H1 (cell line): ENCODE data around the gene LRRC41. TPM values are rescaled to one million over a fixed set of nuclear protein-coding genes. Genes with fewer than 3 reads are reported as not detected.

Experiments used
- CTCF ChIA-PET: fragments of 300-600 bp; sonication (Branson Sonifier 250); formaldehyde crosslinking; loops from one replicate; lab custom pipeline; 2021; ENCODE audit not compliant: partially characterized antibody; lab: Charles Lee
- POLR2A ChIA-PET: fragments of 300-600 bp; sonication (Branson Sonifier 250); formaldehyde crosslinking; loops from one replicate; lab custom pipeline; 2021; ENCODE audit warnings: inconsistent platforms; ENCODE audit not compliant: partially characterized antibody; lab: Charles Lee
- DNase-seq, 2 experiments: peaks; one replicate each; pipeline versions ENCODE4 v3.0.0 to v3.0.0-alpha.2; 2010 to 2022; ENCODE audit warnings: low spot score in 2 of 2, low read depth in 1 of 2, mixed read lengths in 1 of 2
- FAIRE-seq: peaks from 2 replicates; lab custom pipeline; 2011; peaks lifted over from hg19 to GRCh38; lab: Jason Lieb, UNC
- H2AFZ ChIP-seq: 2 replicates; pipeline ENCODE4 v1.8.1; 2012; ENCODE audit warnings: low read length, inconsistent platforms
- H2AK5ac ChIP-seq: 2 replicates; pipeline ENCODE4 v1.6.1; 2013; ENCODE audit warnings: low read depth, low read length
- H2BK120ac ChIP-seq: replicated peaks from 2 replicates; pipeline ENCODE3; 2013; ENCODE audit warnings: low read depth, low read length, inconsistent platforms
- H2BK12ac ChIP-seq: 2 replicates; pipeline ENCODE4 v1.6.1; 2013; ENCODE audit warnings: low read depth, low read length
- H2BK15ac ChIP-seq: 2 replicates; pipeline ENCODE4 v1.6.1; 2013; ENCODE audit warnings: low read length
- H2BK20ac ChIP-seq: 2 replicates; pipeline ENCODE4 v1.6.1; 2013; ENCODE audit warnings: low read length
- H2BK5ac ChIP-seq: 2 replicates; pipeline ENCODE4 v1.6.1; 2013; ENCODE audit warnings: low read depth, low read length
- H3K14ac ChIP-seq: 2 replicates; pipeline ENCODE4 v1.6.1; 2013; ENCODE audit warnings: inconsistent platforms; ENCODE audit not compliant: insufficient read length
- H3K18ac ChIP-seq: 2 replicates; pipeline ENCODE4 v1.6.1; 2013; ENCODE audit warnings: low read length; ENCODE audit errors: extremely low read depth
- H3K23ac ChIP-seq: 2 replicates; pipeline ENCODE4 v1.6.1; 2013; ENCODE audit warnings: inconsistent platforms; ENCODE audit not compliant: insufficient read length
- H3K23me2 ChIP-seq: 2 replicates; pipeline ENCODE4 v1.6.1; 2013; ENCODE audit warnings: low read depth, low read length
- H3K27ac ChIP-seq: 2 replicates; pipeline ENCODE4 v1.6.1; 2011; ENCODE audit warnings: low read depth, low read length, inconsistent platforms
- H3K27me3 ChIP-seq, 4 experiments: replicated peaks in 1 of 4; 1 replicate in 1 of 4; 2 replicates in 3 of 4; pipeline versions ENCODE4 v1.6.1 to v1.8.1; 2011 to 2013; ENCODE audit warnings: low read length in 3 of 4, mild to moderate bottlenecking in 3 of 4, inconsistent platforms in 2 of 4, mixed read lengths in 2 of 4, moderate library complexity in 1 of 4; ENCODE audit not compliant: control insufficient read depth in 3 of 4, insufficient read depth in 3 of 4; ENCODE audit errors: extremely low read depth in 1 of 4
- H3K36me3 ChIP-seq, 4 experiments: 2 replicates each; pipeline versions ENCODE4 v1.6.1 to v1.8.1; 2011 to 2013; ENCODE audit warnings: mild to moderate bottlenecking in 4 of 4, low read length in 3 of 4, moderate library complexity in 2 of 4, control low read depth in 1 of 4, inconsistent platforms in 1 of 4; ENCODE audit not compliant: insufficient read depth in 4 of 4, control insufficient read depth in 2 of 4
- H3K4ac ChIP-seq: replicated peaks from 2 replicates; pipeline ENCODE3; 2013; ENCODE audit warnings: low read length, low read depth, mixed read lengths, inconsistent platforms; ENCODE audit not compliant: insufficient read length
- H3K4me1 ChIP-seq, 4 experiments: replicated peaks in 1 of 4; 1 replicate in 1 of 4; 2 replicates in 3 of 4; pipeline versions ENCODE4 v1.6.1 to v1.8.1; 2011 to 2013; ENCODE audit warnings: low read length in 3 of 4, inconsistent platforms in 2 of 4, mixed read lengths in 1 of 4; ENCODE audit not compliant: insufficient read depth in 4 of 4, control insufficient read depth in 3 of 4
- H3K4me2 ChIP-seq, 2 experiments: 2 replicates each; pipeline versions ENCODE4 v1.6.1 to v1.8.1; 2011 to 2013; ENCODE audit warnings: low read depth in 2 of 2, low read length in 2 of 2, control low read depth in 1 of 2, inconsistent platforms in 1 of 2, mild to moderate bottlenecking in 1 of 2; ENCODE audit not compliant: insufficient read depth in 1 of 2
- H3K4me3 ChIP-seq, 4 experiments: fragments of 200-600, 300-600 bp in 1 of 4; sonication (generic), shearing (Covaris generic), sonication (Bioruptor Twin) in 1 of 4; 2 replicates each; pipeline versions ENCODE4 v1.5.1 to v1.8.1; 2011 to 2016; ENCODE audit warnings: low read length in 4 of 4, low read depth in 3 of 4, control low read depth in 2 of 4, inconsistent platforms in 2 of 4, mild to moderate bottlenecking in 2 of 4, mixed read lengths in 1 of 4, moderate library complexity in 1 of 4; ENCODE audit not compliant: insufficient read depth in 2 of 4; ENCODE audit errors: extremely low read depth in 1 of 4
- H3K56ac ChIP-seq: replicated peaks from 2 replicates; pipeline ENCODE3; 2013; ENCODE audit warnings: low read depth, mild to moderate bottlenecking, mixed read lengths, low read length, inconsistent platforms; ENCODE audit not compliant: insufficient read length
- H3K79me1 ChIP-seq: 2 replicates; pipeline ENCODE4 v1.6.1; 2013; ENCODE audit warnings: low read depth, low read length, control low read depth
- H3K79me2 ChIP-seq, 2 experiments: 2 replicates each; pipeline versions ENCODE4 v1.6.1 to v1.8.1; 2012 to 2013; ENCODE audit warnings: low read length in 2 of 2, mild to moderate bottlenecking in 2 of 2, inconsistent platforms in 1 of 2; ENCODE audit not compliant: insufficient read depth in 2 of 2, control insufficient read depth in 1 of 2
- H3K9ac ChIP-seq, 4 experiments: replicated peaks in 1 of 4; 1 replicate in 1 of 4; 2 replicates in 3 of 4; pipeline versions ENCODE4 v1.6.1 to v1.8.1; 2011 to 2013; ENCODE audit warnings: low read depth in 3 of 4, low read length in 3 of 4, control low read depth in 2 of 4, mild to moderate bottlenecking in 2 of 4, moderate library complexity in 2 of 4, inconsistent platforms in 1 of 4; ENCODE audit errors: extremely low read depth in 1 of 4
- H3K9me3 ChIP-seq, 2 experiments: 2 replicates each; pipeline versions ENCODE4 v1.6.1 to v1.8.1; 2012 to 2013; ENCODE audit warnings: mild to moderate bottlenecking in 2 of 2, moderate library complexity in 2 of 2, control low read depth in 1 of 2, inconsistent platforms in 1 of 2, low read depth in 1 of 2, low read length in 1 of 2, mixed read lengths in 1 of 2; ENCODE audit not compliant: insufficient read depth in 2 of 2
- H4K20me1 ChIP-seq, 2 experiments: replicated peaks in 1 of 2; 2 replicates each; pipeline versions ENCODE3 to v1.8.1; 2011 to 2013; ENCODE audit warnings: inconsistent platforms in 2 of 2, low read length in 2 of 2, mild to moderate bottlenecking in 1 of 2; ENCODE audit not compliant: insufficient read depth in 2 of 2, control insufficient read depth in 1 of 2
- H4K5ac ChIP-seq: 2 replicates; pipeline ENCODE4 v1.6.1; 2013; ENCODE audit warnings: low read length, low read depth, mixed read lengths, inconsistent platforms; ENCODE audit not compliant: insufficient read length
- H4K8ac ChIP-seq: 2 replicates; pipeline ENCODE4 v1.8.0; 2013; ENCODE audit warnings: mild to moderate bottlenecking, moderate library complexity, low read length, inconsistent platforms; ENCODE audit not compliant: insufficient read depth; ENCODE audit errors: extremely low read depth
- H4K91ac ChIP-seq: replicated peaks from 2 replicates; pipeline ENCODE3; 2013; ENCODE audit warnings: low read length, mixed read lengths, inconsistent platforms; ENCODE audit not compliant: insufficient read length
- KDM1A ChIP-seq: fragments of 200-600, 300-600 bp; sonication (generic); IDR thresholded peaks from 2 replicates; pipeline ENCODE4 v1.7.1; 2016; ENCODE audit warnings: mild to moderate bottlenecking, low read length, borderline replicate concordance
- POLR2AphosphoS5 ChIP-seq: IDR thresholded peaks from 2 replicates; pipeline ENCODE4 v1.6.1; 2011; ENCODE audit warnings: low read depth, low read length
- WGBS, 2 experiments: shearing (Covaris generic) in 1 of 2; methylation state at CpG; one replicate each; pipeline versions ENCODE4 v1.1.6 to v1.1.7; 2013 to 2015; ENCODE audit warnings: low lambda C conversion rate in 2 of 2, mixed read lengths in 2 of 2, inconsistent platforms in 1 of 2, low coverage in 1 of 2, missing lambda C conversion rate in 1 of 2; ENCODE audit not compliant: insufficient replicate concordance in 2 of 2, insufficient coverage in 1 of 2, insufficient read length in 1 of 2; ENCODE audit errors: extremely low coverage in 1 of 2, missing lambda C conversion rate in 1 of 2; 5-methylcytosine and 5-hydroxymethylcytosine counted together
- polyA plus RNA-seq, 7 experiments: library from polyadenylated mRNA; depleted of rRNA in 3 of 7; stranded (reverse) in 5 of 7; unstranded in 2 of 7; fragments of >200 nt in 5 of 7; fragments of 200-250 nt in 2 of 7; gene quantifications; 1 replicate in 5 of 7; 2 replicates in 1 of 7; 4 replicates in 1 of 7; pipeline versions ENCODE4 v1.2.1 to v1.2.3, GENCODE V29; 2011 to 2013; ENCODE audit warnings: missing spikeins in 2 of 7, mixed read lengths in 2 of 7
- total RNA-seq: library from RNA; stranded (reverse); fragmentation: NEBNext Ultra II Directional; extraction: Animal tissue kit (Norgen Biotek cat#: 25700); gene quantifications from 2 replicates; pipeline ENCODE4 v1.2.1, GENCODE V29; 2021

The LRRC41 gene
- total and polyA plus RNA-seq, 2 of the 8 experiments (the other 6 are each of a cell fraction or from before 2014, with no cell fraction given) = 36.8 to 51.2 TPM

- TF ChIP-seq KDM1A (no peak), POLR2AphosphoS5 (0 out of 2 replicates have a peak, but pooled peaks have one; percentile 22)
- H2BK12ac ChIP-seq = no peak overlapping the region
- ChIA-PET POLR2A (interaction anchor here (0.5 to 33.1 kb wide), 8 partner anchors 4 to 153 kb away, joined by 3 to 689 read pairs (median 10); partner anchors contain the start of genes LRRC41 and UQCRH), CTCF (interaction anchor here (0.8 to 1.6 kb wide), 2 partner anchors 8 to 10 kb away, joined by 3 to 4 read pairs; no protein-coding TSS in a partner anchor)
- H2BK15ac ChIP-seq = no peak overlapping the region
- no peak overlapping the region for H3K18ac ChIP-seq
- no peak overlapping the region for H2BK5ac ChIP-seq
- no peaks in the 10 kb centered on the region for H3K9me3 ChIP-seq
- H3K23ac ChIP-seq = no peak overlapping the region
- WGBS, 2 experiments = 95% methylated on average over 1 of the region's 1 CpG; no CpG with 5 or more reads in 1 of the 2 experiments
- no peak overlapping the region for H2AK5ac ChIP-seq
- no peak overlapping the region for H3K4me2 ChIP-seq
- H3K27ac ChIP-seq = no peak overlapping the region
- no peak for DNase-seq
- no peak overlapping the region for H4K91ac ChIP-seq
- H3K79me1 ChIP-seq = no peaks in the 10 kb centered on the region
- H3K56ac ChIP-seq = no peak overlapping the region
- no peak overlapping the region for H2AFZ ChIP-seq
- no peak for FAIRE-seq
- no peak overlapping the region for H4K5ac ChIP-seq
- H2BK20ac ChIP-seq = no peak overlapping the region
- H3K4ac ChIP-seq = no peak overlapping the region
- no peak overlapping the region for H2BK120ac ChIP-seq
- no peaks in the 10 kb centered on the region for H3K23me2 ChIP-seq
- H3K14ac ChIP-seq = no peak overlapping the region
- H3K36me3 ChIP-seq = peaks cover 9 to 46% (median 22%) of the 10 kb centered on the region in 4 experiments
- no peak overlapping the region for H3K9ac ChIP-seq
- H3K79me2 ChIP-seq = no peaks in the 10 kb centered on the region
- no peaks in the 10 kb centered on the region; a peak in 1 of 7 replicates for H3K4me1 ChIP-seq
- no peak overlapping the region for H3K4me3 ChIP-seq
- H4K8ac ChIP-seq = no peak overlapping the region
- H3K27me3 ChIP-seq = no peaks in the 10 kb centered on the region
- H4K20me1 ChIP-seq = peaks cover 0 to 2% of the 10 kb centered on the region in 2 experiments
Measured at GRCh38 chr1:46284058-46284457, 19.4 kb downstream of the LRRC41 start.
